ENCODE measurements around the gene KCNK1. TPM values are rescaled to one million over a fixed set of nuclear protein-coding genes. Genes with fewer than 3 reads are reported as not detected.

The KCNK1 gene
- total and polyA plus RNA-seq, 2 of the 13 experiments (the other 11 are each of a cell fraction or from before 2014, with no cell fraction given): not detected

GRCh38 chr1:233662575-233663304 is 48.8 kb downstream of the KCNK1 start:
- in situ Hi-C loops (cut with HindIII; ENCODE audit: extremely low pct_ligation_motif_present, low pct_unique_long_range_greater_than_20kb): no loop called here
- Histone ChIP-seq H4K20me1 (ENCODE audit: insufficient read depth, low read length) (no peaks in the 10 kb centered on the region), H3K4me2 (ENCODE audit: low read depth, low read length) (no peak overlapping the region), H3K9me3 (ENCODE audit: low read length) (no peaks in the 10 kb centered on the region), H2AFZ (ENCODE audit: low read length) (no peak overlapping the region), H3K4me1 (ENCODE audit: insufficient read depth, low read length) (no peaks in the 10 kb centered on the region), H3K79me2 (ENCODE audit: insufficient read depth, low read length) (no peaks in the 10 kb centered on the region), H3K27me3 (ENCODE audit: control insufficient read depth in 1 of 2, insufficient read depth in 2 of 2, low read length in 2 of 2) (no peaks in the 10 kb centered on the region), H3K9ac (ENCODE audit: insufficient read depth, low read depth, low read length) (no peak overlapping the region), H3K27ac (ENCODE audit: extremely low read length, insufficient read depth, low read length) (no peak overlapping the region), H3K36me3 (replicated peaks in 1 of 2; ENCODE audit: control insufficient read depth in 1 of 2, insufficient read depth in 2 of 2, low read length in 2 of 2) (no peaks in the 10 kb centered on the region), H3K4me3 (replicated peaks in 1 of 3; ENCODE audit: insufficient read depth in 1 of 3, low read depth in 2 of 3, low read length in 3 of 3) (no peak overlapping the region)
- CTCF ChIA-PET (ENCODE audit: low intra/inter-chr PET ratio, low total read pairs): no interaction called here
- no TSS peak for BruUV-seq (replicated peaks)
- ATAC-seq (no peak), FAIRE-seq (no peak), DNase-seq (ENCODE audit: low spot score) (no peak)
- WGBS (ENCODE audit: low lambda C conversion rate): 73% methylated on average over 8 of the region's 8 CpGs
- POLR2A ChIA-PET: no interaction called here
- TF ChIP-seq CCAR2 (optimal IDR thresholded peaks at IDR 0.05; ENCODE audit: low read depth, low read length) (no peak), TERF1 (CRISPR knock-in tag; IDR thresholded peaks at IDR 0.05) (no peak), ZNF205 (CRISPR knock-in tag; IDR thresholded peaks at IDR 0.05) (no peak), KLF12 (CRISPR knock-in tag; IDR thresholded peaks at IDR 0.05; ENCODE audit: borderline replicate concordance) (no peak), ZC3H13 (CRISPR knock-in tag; IDR thresholded peaks at IDR 0.05) (no peak), GTF3A (CRISPR knock-in tag; conservative IDR thresholded peaks at IDR 0.05) (no peak), NFKBIZ (CRISPR knock-in tag; IDR thresholded peaks at IDR 0.05) (no peak), PRDM10 (CRISPR knock-in tag; IDR thresholded peaks at IDR 0.05; ENCODE audit: low read depth) (no peak), ZNF224 (CRISPR knock-in tag; IDR thresholded peaks at IDR 0.05) (no peak)
- intact Hi-C loops (cut with micrococcal nuclease; ENCODE audit: unreplicated experiment): no loop called here
